ENCODE measurements around the gene SCFD2.
"Not testable (repeated sequence)": the region's sequence is repeated elsewhere in the genome, so short reads cannot be mapped to it uniquely, and the experiment has no call there.

DNA sequence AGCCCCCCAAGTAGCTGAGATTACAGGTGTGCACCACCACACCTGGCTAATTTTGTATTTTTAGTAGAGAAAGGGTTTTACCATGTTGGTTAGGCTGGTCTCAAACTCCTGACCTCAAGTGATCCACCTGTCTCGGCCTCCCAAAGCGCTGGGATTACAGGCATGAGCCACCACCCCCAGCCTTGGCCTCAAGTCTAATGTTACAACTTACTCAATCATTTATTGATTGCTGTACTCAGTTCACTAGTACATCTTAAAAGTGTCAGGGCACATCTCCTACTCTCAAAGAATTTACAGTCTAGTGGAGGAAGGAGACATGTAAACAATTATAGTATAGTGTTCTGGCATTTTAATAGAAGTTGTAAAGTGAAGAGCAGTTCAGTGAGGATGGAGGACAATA is 19.5 kb downstream of the SCFD2 start:
- TF ChIP-seq, protein P1, sequence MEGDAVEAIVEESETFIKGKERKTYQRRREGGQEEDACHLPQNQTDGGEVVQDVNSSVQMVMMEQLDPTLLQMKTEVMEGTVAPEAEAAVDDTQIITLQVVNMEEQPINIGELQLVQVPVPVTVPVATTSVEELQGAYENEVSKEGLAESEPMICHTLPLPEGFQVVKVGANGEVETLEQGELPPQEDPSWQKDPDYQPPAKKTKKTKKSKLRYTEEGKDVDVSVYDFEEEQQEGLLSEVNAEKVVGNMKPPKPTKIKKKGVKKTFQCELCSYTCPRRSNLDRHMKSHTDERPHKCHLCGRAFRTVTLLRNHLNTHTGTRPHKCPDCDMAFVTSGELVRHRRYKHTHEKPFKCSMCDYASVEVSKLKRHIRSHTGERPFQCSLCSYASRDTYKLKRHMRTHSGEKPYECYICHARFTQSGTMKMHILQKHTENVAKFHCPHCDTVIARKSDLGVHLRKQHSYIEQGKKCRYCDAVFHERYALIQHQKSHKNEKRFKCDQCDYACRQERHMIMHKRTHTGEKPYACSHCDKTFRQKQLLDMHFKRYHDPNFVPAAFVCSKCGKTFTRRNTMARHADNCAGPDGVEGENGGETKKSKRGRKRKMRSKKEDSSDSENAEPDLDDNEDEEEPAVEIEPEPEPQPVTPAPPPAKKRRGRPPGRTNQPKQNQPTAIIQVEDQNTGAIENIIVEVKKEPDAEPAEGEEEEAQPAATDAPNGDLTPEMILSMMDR (IDR thresholded peaks at IDR 0.05), result not testable (repeated sequence)
- TF ChIP-seq POLR2A, POLR2AphosphoS5 (IDR thresholded peaks at IDR 0.05): not testable (repeated sequence)
